ENCODE measurements around the gene SLMAP.

SLMAP gene

GRCh38 chr3:57900786-57901185, 144.7 kb downstream of the SLMAP start:
- no peak for DNase-seq

- DNase-seq, result no peak
Observed at GRCh38 chr3:57903124-57903890, 147.2 kb downstream of the SLMAP start.

GRCh38 chr3:57910990-57911389, 154.9 kb downstream of the SLMAP start:
- peak; percentile 54 for DNase-seq

GRCh38 chr3:57911593-57911992, 155.5 kb downstream of the SLMAP start:
- DNase-seq, result no peak

GRCh38 chr3:57917601-57918000, 161.5 kb downstream of the SLMAP start:
- no peak for DNase-seq

- no peak for DNase-seq
Observed at GRCh38 chr3:57918123-57918837, 162.2 kb downstream of the SLMAP start.

- DNase-seq, result no peak
Observed at GRCh38 chr3:57919987-57920386, 163.9 kb downstream of the SLMAP start.

- no peak for DNase-seq
Observed at GRCh38 chr3:57923101-57923500, 167.0 kb downstream of the SLMAP start.

GRCh38 chr3:57923752-57924151, 167.6 kb downstream of the SLMAP start:
- no peak for DNase-seq

- DNase-seq, result no peak
Observed at GRCh38 chr3:57927166-57927565, 171.1 kb downstream of the SLMAP start.

GRCh38 chr3:57927916-57928315, 171.8 kb downstream of the SLMAP start:
- no peak for DNase-seq

- no peak for DNase-seq
Observed at GRCh38 chr3:57928511-57928910, 172.4 kb downstream of the SLMAP start.

GRCh38 chr3:57929988-57930387, 173.9 kb downstream of the SLMAP start:
- no peak for DNase-seq

- DNase-seq, result no peak
Observed at GRCh38 chr3:57933602-57934001, 177.5 kb downstream of the SLMAP start.

GRCh38 chr3:57934373-57934772, 178.3 kb downstream of the SLMAP start:
- DNase-seq, result no peak

GRCh38 chr3:57935539-57935938, 179.4 kb downstream of the SLMAP start:
- no peak for DNase-seq

- no peak for DNase-seq
Observed at GRCh38 chr3:57937092-57937491, 181.0 kb downstream of the SLMAP start.

GRCh38 chr3:57939775-57940174, 183.7 kb downstream of the SLMAP start:
- no peak for DNase-seq

GRCh38 chr3:57942388-57942787, 186.3 kb downstream of the SLMAP start:
- DNase-seq, result no peak

- DNase-seq, result no peak
Observed at GRCh38 chr3:57942872-57943283, 186.8 kb downstream of the SLMAP start.

- no peak for DNase-seq
Observed at GRCh38 chr3:57943525-57944495, 187.7 kb downstream of the SLMAP start.

GRCh38 chr3:57946970-57947381, 190.9 kb downstream of the SLMAP start:
- DNase-seq, result no peak

GRCh38 chr3:57948080-57948671, 192.1 kb downstream of the SLMAP start:
- DNase-seq, result peak; percentile 59

Data from islet precursor cell (in vitro differentiated cells).